Prostate gland (tissue), 2 donors: ENCODE data around the gene FAM180A.

Source experiments
- POLR2A ChIP-seq: fragments of 450-650 bp; IDR thresholded peaks from one replicate; pipeline ENCODE4 v1.6.1; 2016; ENCODE audit warnings: antibody characterized with exemption, mild to moderate bottlenecking
- POLR2AphosphoS5 ChIP-seq: sonication (generic); formaldehyde crosslinking; IDR thresholded peaks from one replicate; pipeline ENCODE4 v1.6.1; 2017; ENCODE audit warnings: antibody characterized with exemption
- TF ChIP-seq, protein P1 (sequence below), 4 experiments: fragments of 200-600 bp in 2 of 4; fragments of 450-650 bp in 2 of 4; sonication (generic) in 2 of 4; IDR thresholded peaks; 1 replicate in 3 of 4; 2 replicates in 1 of 4; pipeline ENCODE4 v1.5.1; 2016 to 2019; ENCODE audit warnings: antibody characterized with exemption in 4 of 4, mild to moderate bottlenecking in 2 of 4, moderate library complexity in 2 of 4

GRCh38 chr7:135692055-135692454 is 56.6 kb downstream of the FAM180A start:
- TF ChIP-seq, protein P1, sequence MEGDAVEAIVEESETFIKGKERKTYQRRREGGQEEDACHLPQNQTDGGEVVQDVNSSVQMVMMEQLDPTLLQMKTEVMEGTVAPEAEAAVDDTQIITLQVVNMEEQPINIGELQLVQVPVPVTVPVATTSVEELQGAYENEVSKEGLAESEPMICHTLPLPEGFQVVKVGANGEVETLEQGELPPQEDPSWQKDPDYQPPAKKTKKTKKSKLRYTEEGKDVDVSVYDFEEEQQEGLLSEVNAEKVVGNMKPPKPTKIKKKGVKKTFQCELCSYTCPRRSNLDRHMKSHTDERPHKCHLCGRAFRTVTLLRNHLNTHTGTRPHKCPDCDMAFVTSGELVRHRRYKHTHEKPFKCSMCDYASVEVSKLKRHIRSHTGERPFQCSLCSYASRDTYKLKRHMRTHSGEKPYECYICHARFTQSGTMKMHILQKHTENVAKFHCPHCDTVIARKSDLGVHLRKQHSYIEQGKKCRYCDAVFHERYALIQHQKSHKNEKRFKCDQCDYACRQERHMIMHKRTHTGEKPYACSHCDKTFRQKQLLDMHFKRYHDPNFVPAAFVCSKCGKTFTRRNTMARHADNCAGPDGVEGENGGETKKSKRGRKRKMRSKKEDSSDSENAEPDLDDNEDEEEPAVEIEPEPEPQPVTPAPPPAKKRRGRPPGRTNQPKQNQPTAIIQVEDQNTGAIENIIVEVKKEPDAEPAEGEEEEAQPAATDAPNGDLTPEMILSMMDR (IDR thresholded peaks at IDR 0.05): no peak
- no peak for TF ChIP-seq POLR2A
- no peak for TF ChIP-seq POLR2AphosphoS5
